Adrenal gland (tissue), 12 donors: ENCODE data around the gene PRPH2. TPM values are rescaled to one million over a fixed set of nuclear protein-coding genes. Genes with fewer than 3 reads are reported as not detected.

Source experiments
- DNase-seq, 7 donors: peaks; one replicate each; pipeline ENCODE4 v3.0.0-alpha.2; 2019 to 2020
- H3K27ac ChIP-seq, 5 donors: fragments of 200-600 bp; sonication (generic) in 4 of 5; 1 replicate in 3 of 5; 2 replicates in 2 of 5; pipeline versions ENCODE4 v1.5.1 to v1.8.0; 2016 to 2020; ENCODE audit warnings: mild to moderate bottlenecking in 1 of 5
- H3K27me3 ChIP-seq: fragments of 200-600 bp; 2 replicates; pipeline ENCODE4 v1.8.0; 2021
- H3K36me3 ChIP-seq, 2 donors: fragments of 200-600 bp; replicated peaks in 1 of 2; 1 replicate in 1 of 2; 2 replicates in 1 of 2; pipeline versions ENCODE4 v1.5.1 to v1.8.0; 2018 to 2022
- H3K4me1 ChIP-seq, 2 donors: fragments of 200-600 bp; replicated peaks in 1 of 2; 1 replicate in 1 of 2; 2 replicates in 1 of 2; pipeline versions ENCODE4 v1.5.1 to v1.8.0; 2018 to 2021
- H3K4me3 ChIP-seq, 4 donors: fragments of 200-600 bp; sonication (generic) in 3 of 4; one replicate each; pipeline ENCODE4 v1.5.1; 2016 to 2018
- H3K9me3 ChIP-seq, 3 donors: fragments of 200-600 bp; sonication (generic) in 1 of 3; replicated peaks in 1 of 3; 1 replicate in 2 of 3; 2 replicates in 1 of 3; pipeline versions ENCODE4 v1.5.1 to v1.8.0; 2016 to 2021
- POLR2A ChIP-seq, 2 donors: fragments of 450-650 bp; IDR thresholded peaks; one replicate each; pipeline ENCODE4 v1.6.1; 2017; ENCODE audit warnings: antibody characterized with exemption in 2 of 2, mild to moderate bottlenecking in 2 of 2, moderate library complexity in 1 of 2
- WGBS, 4 donors: extraction: QIAGEN DNeasy Blood & Tissue Kit in 2 of 4; methylation state at CpG; one replicate each; pipeline versions ENCODE4 v1.1.5 to v1.1.7; 2013 to 2017; 5-methylcytosine and 5-hydroxymethylcytosine counted together
- intact Hi-C, 2 donors: fragments of 100-400 bp; cut with DNase I; formaldehyde crosslinking; loops; one replicate each; pipeline versions ENCODE4 v1.14.1 to v1.15.0; 2022 to 2023
- polyA plus RNA-seq, 3 donors: library from polyadenylated mRNA; stranded (reverse); fragments of 200-250 nt in 2 of 3; fragments of 350-450 nt in 1 of 3; fragmentation: Illumina TruSeq in 1 of 3; extraction: RNeasy Lipid Tissue Mini Kit (QIAGEN cat#74804) in 1 of 3; gene quantifications; one replicate each; pipeline ENCODE4 v1.2.3, GENCODE V29; 2013 to 2014
- small RNA-seq, 2 donors: library from RNA; depleted of rRNA; stranded (forward); fragments of <200 nt; gene quantifications; one replicate each; pipeline ENCODE3, GENCODE V24; 2016
- total RNA-seq, 9 donors: library from RNA; depleted of rRNA in 4 of 9; stranded (reverse); fragments of >200 nt in 4 of 9; fragments of 120-200 nt in 1 of 9; fragmentation: NEBNext Ultra II Directional in 1 of 9; extraction: Animal tissue kit (Norgen Biotek cat#: 25700) in 1 of 9; gene quantifications; one replicate each; pipeline versions ENCODE4 v1.1.0 to v1.2.4, GENCODE V29; 2013 to 2023
- TF ChIP-seq, protein P1 (sequence below), 6 experiments: fragments of 450-650 bp in 4 of 6; fragments of 200-600 bp in 2 of 6; sonication (generic) in 1 of 6; IDR thresholded peaks; 1 replicate in 5 of 6; 2 replicates in 1 of 6; pipeline versions ENCODE4 v1.5.1 to v1.8.0; 2016 to 2021; ENCODE audit warnings: antibody characterized with exemption in 6 of 6, mild to moderate bottlenecking in 2 of 6, moderate library complexity in 1 of 6
- donor health status: healthy with polysubstance abuse.
- donor health status: Bipolar disorder and iron deficiency.
- donor health status: DM: yes; HTN: yes; CAD: no.
- donor health status: DM: no; HTN: no; CAD: no.
- donor health status: DM: no; HTN: no; CAD: no.
- donor health status: DM: yes; HTN: yes; CAD: no.

The PRPH2 gene
- total and polyA plus RNA-seq, 12 donors = 0.47 to 2.7 (median 0.97) TPM; not detected in 1

DNA sequence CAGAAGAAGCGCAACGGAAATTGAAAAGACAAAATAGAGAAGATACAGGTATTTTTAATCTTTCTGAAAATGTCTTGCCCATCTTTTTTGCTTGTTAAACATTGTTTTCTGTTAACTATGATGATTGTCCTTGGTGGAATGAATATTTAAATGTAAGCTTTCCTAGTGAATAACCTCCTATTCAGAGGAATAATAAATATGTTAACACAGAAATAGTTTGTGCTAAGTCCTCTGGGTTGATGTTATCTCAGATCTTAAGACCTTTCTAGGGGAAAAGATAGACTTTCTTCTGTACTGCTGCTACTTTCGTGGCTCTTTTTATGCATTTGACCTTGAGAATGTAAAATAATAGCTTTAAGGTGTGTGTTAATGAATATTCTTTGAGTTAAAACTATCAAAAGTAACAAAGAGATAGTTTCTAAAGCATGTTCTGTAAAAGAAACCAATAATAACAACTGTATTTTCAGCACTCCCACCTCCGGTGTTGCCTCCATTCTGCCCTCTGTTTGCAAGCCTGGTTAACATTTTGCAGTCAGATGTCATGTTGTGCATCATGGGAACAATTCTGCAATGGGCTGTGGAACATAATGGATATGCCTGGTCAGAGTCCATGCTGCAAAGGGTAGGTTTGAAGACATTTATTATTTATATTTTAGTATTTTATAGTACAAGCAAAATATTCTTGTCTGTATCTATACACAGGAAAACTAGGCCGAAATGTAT, 70.2 kb downstream of the PRPH2 start:
- H3K9me3 ChIP-seq = no peaks in the 10 kb centered on the region

More for the DNA sequence above, 70.2 kb downstream of the PRPH2 start:
- Histone ChIP-seq H3K27ac (no peak overlapping the region), H3K4me1 (no peaks in the 10 kb centered on the region), H3K27me3 (no peaks in the 10 kb centered on the region), H3K4me3 (no peak overlapping the region), H3K36me3 (peaks cover 0 to 91% of the 10 kb centered on the region in 2 donors)
- TF ChIP-seq POLR2A (IDR thresholded peaks at IDR 0.05) = no peak
- TF ChIP-seq, protein P1, sequence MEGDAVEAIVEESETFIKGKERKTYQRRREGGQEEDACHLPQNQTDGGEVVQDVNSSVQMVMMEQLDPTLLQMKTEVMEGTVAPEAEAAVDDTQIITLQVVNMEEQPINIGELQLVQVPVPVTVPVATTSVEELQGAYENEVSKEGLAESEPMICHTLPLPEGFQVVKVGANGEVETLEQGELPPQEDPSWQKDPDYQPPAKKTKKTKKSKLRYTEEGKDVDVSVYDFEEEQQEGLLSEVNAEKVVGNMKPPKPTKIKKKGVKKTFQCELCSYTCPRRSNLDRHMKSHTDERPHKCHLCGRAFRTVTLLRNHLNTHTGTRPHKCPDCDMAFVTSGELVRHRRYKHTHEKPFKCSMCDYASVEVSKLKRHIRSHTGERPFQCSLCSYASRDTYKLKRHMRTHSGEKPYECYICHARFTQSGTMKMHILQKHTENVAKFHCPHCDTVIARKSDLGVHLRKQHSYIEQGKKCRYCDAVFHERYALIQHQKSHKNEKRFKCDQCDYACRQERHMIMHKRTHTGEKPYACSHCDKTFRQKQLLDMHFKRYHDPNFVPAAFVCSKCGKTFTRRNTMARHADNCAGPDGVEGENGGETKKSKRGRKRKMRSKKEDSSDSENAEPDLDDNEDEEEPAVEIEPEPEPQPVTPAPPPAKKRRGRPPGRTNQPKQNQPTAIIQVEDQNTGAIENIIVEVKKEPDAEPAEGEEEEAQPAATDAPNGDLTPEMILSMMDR (IDR thresholded peaks at IDR 0.05) = no peak
- no peak for DNase-seq
- intact Hi-C loops = no loop called here
- WGBS, 4 donors = 84 to 87% (median 87%) methylated on average over 5 of the region's 5 CpGs

Small RNA genes lying within 50 kb of the gene (small RNA-seq; reads per million reads assigned to genes)
- 0 reads per million in 2 donors for gene RNU6-890P

Other genes starting within 250 kb of the PRPH2 start
- 10 to 100 TPM; 23.4 to 46.9 (median 35.9) TPM for gene UBR2, start 158.6 kb downstream of the PRPH2 start, total RNA-seq
- 10 to 100 TPM; 11.4 to 21.4 (median 15.2) TPM for gene UBR2, start 158.6 kb downstream of the PRPH2 start, polyA plus RNA-seq
- 10 to 100 TPM; 19.5 to 44.8 (median 31.1) TPM for gene TBCC, start 23.5 kb upstream of the PRPH2 start, total RNA-seq
- 10 to 100 TPM; 15.7 to 33.1 (median 29.9) TPM for gene TBCC, start 23.5 kb upstream of the PRPH2 start, polyA plus RNA-seq
- gene BICRAL, start 59.5 kb upstream of the PRPH2 start, total RNA-seq = 10 to 100 TPM in 4 of 9 donors, 1 to 10 TPM in 5; 5.9 to 16.1 (median 9.6) TPM
- gene BICRAL, start 59.5 kb upstream of the PRPH2 start, polyA plus RNA-seq = 1 to 10 TPM; 2.8 to 8.7 (median 4.1) TPM
- 100 to 1,000 TPM in 3 of 9 donors, 10 to 100 TPM in 6; 90.2 to 130 (median 94.9) TPM for gene RPL7L1, start 157.0 kb upstream of the PRPH2 start, total RNA-seq
- gene RPL7L1, start 157.0 kb upstream of the PRPH2 start, polyA plus RNA-seq = 100 to 1,000 TPM in 1 of 3 donors, 10 to 100 TPM in 2; 33.3 to 106 (median 47.2) TPM
- gene PTCRA, start 193.5 kb upstream of the PRPH2 start, total RNA-seq = under 1 TPM in 2 of 9 donors, not detected in 7; 0.22 to 0.34 TPM
- not detected for gene PTCRA, start 193.5 kb upstream of the PRPH2 start, polyA plus RNA-seq
- gene CNPY3, start 206.9 kb upstream of the PRPH2 start, total RNA-seq = 10 to 100 TPM; 21.1 to 59.7 (median 38.5) TPM
- gene CNPY3, start 206.9 kb upstream of the PRPH2 start, polyA plus RNA-seq = 10 to 100 TPM; 22.4 to 53.5 (median 48.2) TPM
- gene GNMT, start 238.2 kb upstream of the PRPH2 start, total RNA-seq = under 1 TPM in 5 of 9 donors, not detected in 4; 0.28 to 0.65 (median 0.52) TPM
- 1 to 10 TPM in 2 of 3 donors, under 1 TPM in 1; 0.29 to 4.4 (median 1.1) TPM for gene GNMT, start 238.2 kb upstream of the PRPH2 start, polyA plus RNA-seq